OCI-LY7 (cell line): ENCODE data around the gene SCN1B.

Experiments
- EZH2phosphoT487 ChIP-seq: fragments of 200-600 bp; sonication (generic); IDR thresholded peaks from 2 replicates; pipeline ENCODE4 v1.6.1; 2018; ENCODE audit warnings: low read depth, borderline replicate concordance, mild to moderate bottlenecking, mixed run types, antibody characterized with exemption, low read length, moderate library complexity, mixed read lengths
- TF ChIP-seq, protein P1 (sequence below): fragments of 200-600 bp; sonication (generic); conservative IDR thresholded peaks from 2 replicates; pipeline ENCODE4 v1.5.1; 2014; ENCODE audit warnings: mild to moderate bottlenecking, antibody characterized with exemption, low read length, moderate library complexity, mixed read lengths

- TF ChIP-seq, protein P1, sequence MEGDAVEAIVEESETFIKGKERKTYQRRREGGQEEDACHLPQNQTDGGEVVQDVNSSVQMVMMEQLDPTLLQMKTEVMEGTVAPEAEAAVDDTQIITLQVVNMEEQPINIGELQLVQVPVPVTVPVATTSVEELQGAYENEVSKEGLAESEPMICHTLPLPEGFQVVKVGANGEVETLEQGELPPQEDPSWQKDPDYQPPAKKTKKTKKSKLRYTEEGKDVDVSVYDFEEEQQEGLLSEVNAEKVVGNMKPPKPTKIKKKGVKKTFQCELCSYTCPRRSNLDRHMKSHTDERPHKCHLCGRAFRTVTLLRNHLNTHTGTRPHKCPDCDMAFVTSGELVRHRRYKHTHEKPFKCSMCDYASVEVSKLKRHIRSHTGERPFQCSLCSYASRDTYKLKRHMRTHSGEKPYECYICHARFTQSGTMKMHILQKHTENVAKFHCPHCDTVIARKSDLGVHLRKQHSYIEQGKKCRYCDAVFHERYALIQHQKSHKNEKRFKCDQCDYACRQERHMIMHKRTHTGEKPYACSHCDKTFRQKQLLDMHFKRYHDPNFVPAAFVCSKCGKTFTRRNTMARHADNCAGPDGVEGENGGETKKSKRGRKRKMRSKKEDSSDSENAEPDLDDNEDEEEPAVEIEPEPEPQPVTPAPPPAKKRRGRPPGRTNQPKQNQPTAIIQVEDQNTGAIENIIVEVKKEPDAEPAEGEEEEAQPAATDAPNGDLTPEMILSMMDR: no peak
- no peak for TF ChIP-seq EZH2phosphoT487
Observed at GRCh38 chr19:35083691-35084508, 53.6 kb downstream of the SCN1B start.
